ENCODE results near the gene LYST.
"Not testable (repeated sequence)": the region's sequence is repeated elsewhere in the genome, so short reads cannot be mapped to it uniquely, and the experiment has no call there.

The LYST gene

DNA sequence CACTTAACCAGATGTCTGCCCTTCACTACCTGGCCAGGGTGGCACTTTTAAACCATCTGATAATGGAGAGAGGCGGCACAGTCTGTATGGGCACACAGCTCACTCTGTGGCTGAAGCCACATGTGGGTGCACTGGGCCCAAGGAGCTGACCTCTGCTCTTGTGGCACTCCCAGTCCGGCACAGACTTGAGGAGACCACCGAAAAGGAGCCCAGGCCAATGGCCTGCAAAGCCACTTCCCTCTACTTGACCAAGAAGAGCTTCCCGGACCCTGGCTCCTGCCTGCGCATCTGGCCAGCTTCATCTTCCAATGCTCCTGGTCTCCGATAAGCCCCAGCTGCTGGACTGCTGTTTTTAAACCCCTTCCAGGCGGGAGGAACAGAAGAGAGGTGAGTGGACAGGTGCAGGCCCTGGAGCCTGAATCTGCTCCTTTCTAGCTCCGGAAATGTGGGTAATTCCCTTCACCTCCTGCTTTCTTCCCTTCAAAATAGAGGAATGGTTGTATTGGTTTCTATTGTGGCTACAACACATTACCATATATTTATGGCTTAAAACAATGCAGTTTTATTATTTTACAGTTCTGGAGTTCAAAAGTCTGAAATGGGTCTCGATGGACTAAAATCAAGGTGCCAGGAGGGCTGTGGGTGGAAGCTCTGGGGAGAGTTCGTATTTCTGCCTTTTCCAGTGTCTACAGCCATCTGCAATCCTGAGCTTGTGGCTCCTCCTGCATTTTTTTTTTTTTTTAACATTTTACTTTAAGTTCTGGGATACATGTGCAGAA lies 228.8 kb downstream of the LYST start:
- no peak for DNase-seq (ENCODE audit: low read depth)

DNA sequence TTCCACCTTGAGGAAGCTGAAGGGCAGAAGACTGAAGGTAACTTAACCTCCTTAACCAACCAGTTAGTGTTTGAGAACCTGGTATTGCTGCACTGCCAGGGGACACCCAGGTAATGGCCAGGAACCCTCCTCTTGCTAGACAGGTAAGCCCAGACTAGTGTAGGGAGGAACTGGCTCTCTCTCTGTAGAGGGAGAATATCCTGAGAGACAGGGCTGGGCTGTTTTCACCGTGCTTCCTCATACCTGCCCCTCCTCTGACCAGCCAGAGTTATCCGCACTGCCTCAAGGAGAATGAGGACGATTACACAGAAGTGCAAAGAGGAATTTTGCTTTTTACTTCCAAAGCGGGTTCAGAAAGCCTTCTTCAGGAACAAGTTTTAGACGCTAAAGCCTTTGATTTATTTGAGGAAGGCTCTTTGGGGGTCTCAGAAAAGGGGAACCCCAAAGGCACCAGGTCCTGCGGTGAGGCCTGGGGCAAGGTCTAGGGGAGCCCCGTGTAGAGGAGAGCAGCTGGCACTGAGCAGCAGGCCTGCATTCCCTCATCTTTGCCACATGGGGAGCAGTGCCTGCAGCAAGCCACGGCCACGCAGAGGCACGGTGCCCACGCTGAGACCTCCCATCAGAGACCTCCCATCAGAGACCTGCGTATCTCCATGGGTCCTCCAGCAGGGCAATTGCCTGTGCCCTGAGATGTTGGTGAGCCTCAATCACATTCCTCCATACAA lies 230.6 kb downstream of the LYST start:
- no peak for DNase-seq (ENCODE audit: low read depth)

DNA sequence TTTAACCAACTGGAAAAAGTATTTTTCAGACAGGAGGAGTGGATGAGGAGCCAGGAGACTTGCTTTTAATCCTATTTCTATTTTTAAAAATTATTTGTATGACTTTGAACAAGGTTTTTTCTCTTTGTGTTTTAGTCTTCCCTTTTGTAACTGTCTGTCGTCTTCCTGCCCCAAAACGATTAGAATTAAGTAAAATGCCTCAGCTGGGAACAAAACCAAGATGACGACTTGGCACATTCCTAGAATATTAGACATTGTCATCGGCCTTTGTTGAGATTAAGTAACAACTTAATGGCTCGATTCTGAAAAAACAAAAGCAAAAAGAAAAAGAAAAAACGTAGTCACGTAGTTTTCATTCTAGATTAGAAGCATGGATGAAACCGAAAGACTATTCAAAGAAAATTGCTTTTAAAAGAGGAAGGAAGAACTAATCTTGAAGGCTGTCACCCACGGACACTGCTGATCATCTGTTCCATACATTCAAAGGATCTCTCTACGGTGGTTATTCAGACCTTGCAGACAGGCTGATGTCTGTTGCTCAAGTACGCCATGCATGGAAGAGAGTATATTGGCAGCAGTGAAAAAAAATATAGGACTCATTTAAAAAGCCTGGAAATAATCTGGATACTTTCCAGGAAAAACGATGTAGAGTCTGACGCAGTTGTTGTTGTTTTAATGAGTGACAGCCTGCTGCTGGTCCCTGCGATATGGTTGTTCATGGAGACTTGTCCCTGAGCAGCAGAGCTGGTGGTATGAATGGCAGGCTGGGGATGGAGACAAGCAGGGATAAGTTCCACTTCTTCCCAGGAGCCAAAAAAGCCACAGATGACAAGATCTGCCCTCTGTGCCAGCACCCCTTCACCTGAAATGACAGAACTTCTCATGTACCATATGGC lies 234.0 kb downstream of the LYST start:
- DNase-seq (ENCODE audit: low read depth) = no peak

DNA sequence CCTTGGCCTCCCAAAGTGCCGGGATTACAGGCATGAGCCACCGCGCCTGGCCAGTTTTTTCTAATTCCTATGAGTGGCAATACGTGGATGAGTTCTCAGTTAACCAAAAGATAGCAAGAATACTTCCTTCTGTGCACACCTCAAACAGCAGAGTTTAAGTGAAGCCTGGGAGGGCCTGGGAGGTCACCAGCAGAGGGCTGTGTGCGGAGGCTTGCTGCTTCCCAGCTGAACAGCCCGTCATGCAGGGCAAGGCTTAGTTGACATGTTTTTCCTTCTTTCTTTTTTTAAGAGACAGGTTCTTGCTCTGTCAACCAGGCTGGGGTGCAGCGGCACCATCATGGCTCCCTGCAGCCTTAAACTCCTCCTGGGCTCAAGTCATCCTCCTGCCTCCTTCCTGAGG lies 234.9 kb downstream of the LYST start:
- no peak for DNase-seq (ENCODE audit: low read depth)

DNA sequence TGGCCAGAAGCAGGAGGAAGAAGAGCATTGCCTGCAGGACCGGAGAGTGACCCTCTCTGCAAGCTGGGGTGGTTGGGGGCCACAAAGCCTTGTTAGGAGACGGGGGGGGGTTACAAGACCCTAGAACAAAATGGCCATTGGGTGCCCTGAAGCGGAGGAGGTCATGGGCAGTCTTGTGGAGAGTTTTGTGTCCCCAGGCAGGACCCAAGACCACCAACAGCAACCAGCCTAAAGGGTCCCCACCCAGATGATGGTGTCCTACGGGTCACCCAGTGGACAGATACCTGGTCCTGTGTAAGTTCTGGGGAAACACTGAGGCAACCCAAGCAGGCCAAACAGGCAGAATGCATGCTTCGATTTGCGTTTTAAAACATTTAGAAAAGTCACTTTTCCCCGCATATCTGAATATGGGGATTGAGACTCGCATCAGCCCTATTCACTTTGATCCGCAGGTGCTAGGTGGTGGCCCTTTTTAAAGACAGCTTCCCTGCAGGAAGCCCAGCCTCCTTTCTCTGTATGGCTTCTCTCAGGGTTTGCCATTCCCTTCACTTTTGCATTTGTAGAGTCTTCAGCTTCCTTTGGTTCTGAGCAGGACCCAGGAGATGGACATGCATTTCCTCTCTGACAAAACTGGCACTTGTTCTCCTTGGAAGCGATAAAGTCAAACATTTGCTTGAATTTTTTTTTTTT lies 238.2 kb downstream of the LYST start:
- no peak for DNase-seq (ENCODE audit: low read depth)

DNA sequence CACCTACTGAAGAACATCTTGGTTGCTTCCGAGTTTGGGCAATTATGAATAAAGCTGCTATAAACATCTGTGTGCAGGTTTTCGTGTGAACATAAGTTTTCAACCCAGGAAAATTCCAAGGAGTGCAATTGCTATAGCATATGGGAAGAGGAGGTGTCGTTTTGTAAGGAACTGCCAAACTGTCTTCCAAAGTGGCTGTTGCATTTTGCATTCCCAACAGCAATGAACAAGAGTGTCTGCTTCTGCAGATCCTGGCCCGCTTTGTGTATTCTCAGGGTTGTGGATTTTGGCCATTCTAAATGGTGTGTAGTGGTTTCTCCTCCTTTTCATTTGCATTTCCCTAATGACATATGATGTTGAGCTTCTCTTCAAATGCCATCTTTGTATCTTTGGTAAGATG lies 240.9 kb downstream of the LYST start:
- DNase-seq (ENCODE audit: low read depth) = no peak

DNA sequence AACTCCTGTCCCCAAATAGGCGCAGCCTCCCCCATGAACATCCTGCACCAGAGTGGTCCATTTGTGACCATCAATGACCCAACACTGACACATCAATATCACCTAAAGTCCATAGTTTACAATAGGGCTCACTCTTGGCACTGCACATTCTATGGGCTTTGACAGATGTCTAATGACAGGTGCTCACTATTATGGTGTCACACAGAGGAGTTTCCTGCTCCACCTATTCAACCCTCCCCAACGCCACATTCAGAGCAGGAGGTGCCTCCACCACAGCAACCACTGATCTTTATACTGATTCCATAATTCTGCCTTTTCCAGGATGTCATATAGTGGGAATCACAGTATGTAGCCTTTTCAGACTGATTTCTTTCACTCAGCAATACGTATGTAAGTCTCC lies 241.4 kb downstream of the LYST start:
- DNase-seq (ENCODE audit: low read depth) = no peak

DNA sequence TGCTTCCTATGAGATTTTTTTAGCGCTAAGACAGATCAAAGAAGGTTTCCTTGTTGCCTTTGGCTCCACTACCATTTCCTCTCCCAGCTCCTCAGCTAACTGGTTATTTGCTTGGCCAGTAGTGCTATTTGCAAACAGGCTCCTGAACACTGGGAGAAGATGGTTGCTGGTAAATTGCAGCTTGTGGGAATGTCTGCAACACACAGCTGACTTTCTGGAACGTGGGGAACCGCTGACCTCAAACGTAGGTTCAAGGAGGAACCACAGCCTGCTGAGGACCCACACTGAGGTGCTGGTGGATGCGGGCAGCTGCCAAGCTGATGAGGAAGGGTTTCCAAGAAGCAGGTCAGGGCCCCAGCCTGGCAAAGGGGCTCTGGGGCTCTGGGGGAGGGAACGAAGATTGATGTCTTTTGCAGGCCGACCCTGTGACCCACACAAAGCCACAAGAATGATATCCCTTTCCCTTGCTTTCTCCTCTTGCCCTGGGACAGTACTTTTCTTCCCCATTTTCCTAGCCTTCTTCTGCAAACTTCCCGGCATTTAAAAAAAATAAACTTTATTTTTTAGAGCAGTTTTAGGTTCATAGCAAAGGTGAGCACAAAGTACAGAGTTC lies 241.9 kb downstream of the LYST start:
- DNase-seq (ENCODE audit: low read depth) = no peak

DNA sequence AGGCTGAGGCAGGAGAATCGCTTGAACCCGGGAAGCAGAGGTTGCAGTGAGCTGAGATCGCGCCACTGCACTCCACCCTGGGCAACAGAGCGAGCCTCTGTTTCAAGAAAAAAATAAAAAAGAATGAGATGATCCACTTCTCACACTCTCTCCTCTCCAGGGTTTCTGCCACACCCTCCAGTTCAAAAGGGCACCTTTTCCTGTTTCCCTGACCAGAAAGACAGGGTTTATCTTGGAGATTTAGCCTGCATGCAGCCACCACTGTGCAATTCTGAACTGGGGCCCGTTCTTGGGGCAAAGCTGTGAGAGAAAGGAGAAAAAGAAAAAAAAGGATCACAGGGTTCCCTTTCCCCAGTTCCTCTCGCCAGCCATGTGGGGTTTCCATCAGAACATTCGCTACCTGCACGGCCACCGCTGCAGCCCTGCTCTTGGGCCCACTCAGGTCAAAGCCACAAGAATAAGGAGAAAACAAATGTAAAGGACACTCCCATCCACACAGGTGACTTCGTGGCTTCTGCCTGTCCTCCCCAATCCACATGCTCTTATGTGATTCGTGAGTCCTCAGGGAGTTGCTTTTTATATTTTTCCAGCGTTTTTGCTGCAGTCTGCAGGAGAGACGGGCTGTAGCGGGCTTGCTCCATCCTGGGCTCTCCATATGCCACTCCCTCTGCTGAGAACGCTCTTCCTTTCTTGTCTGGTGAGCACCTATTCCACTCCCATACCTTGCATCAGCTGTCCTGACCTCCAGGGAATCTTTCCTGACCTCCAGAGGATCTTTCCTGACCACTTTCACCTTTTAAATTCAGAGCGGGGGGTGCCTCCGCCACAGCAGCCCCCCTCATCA lies 243.5 kb downstream of the LYST start:
- no peak for DNase-seq (ENCODE audit: low read depth)

DNA sequence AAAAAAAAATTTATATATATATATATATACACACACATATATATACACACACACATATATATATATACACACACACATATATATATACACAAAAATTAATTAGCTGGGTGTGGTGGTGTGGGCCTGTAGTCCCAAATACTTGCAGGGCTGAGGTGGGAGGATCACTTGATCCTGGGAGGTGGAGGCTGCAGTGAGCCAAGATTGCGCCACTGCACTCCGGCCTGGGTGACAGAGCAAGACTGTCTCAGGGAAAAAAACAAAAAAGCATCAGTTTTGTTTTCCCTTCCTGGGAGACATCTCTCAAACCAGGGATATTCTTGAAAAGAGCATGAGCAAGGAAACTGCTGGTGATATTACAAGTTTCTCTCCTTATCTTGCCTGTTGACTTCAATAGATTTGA lies 247.6 kb downstream of the LYST start:
- DNase-seq (ENCODE audit: low read depth) = not testable (repeated sequence)

DNA sequence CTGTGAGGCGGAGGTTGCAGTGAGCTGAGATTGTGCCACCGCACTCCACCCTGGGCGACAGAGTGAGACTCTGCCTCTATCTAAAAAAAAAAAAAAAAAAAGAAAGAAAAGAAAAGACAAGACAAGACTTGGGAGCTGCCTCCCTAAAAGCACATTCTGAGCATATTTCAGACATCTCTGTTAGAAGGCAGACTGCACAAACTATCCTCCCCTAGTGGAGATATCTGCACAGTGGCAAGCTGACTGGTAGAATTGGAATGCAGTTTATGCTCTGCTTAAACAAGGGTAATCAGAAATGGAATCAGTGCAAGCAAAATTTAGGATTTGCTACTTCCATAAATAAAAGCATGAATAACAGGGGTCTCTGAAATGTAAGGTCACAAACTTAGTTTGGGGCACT lies 248.9 kb downstream of the LYST start:
- no peak for DNase-seq (ENCODE audit: low read depth)

DNA sequence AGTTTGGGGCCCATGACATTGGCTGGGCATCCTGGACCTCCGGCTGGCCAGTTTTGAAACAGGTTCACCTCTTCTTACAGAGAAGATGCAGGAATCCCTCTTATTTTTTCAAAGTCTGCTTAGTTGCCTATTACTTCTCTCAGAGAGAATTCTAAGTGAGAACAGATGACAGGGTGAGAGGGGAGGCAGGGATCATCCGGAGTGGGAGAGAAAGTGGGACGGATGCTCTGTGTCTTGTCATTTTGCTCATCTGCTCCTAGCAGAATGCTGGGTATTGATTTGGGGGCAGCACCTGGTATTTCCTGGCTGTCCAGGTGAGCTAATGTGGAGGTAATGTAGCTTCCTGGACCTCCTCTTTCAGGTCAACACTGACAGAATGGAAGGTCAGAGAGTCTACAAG lies 249.6 kb downstream of the LYST start:
- no peak for DNase-seq (ENCODE audit: low read depth)

DNA sequence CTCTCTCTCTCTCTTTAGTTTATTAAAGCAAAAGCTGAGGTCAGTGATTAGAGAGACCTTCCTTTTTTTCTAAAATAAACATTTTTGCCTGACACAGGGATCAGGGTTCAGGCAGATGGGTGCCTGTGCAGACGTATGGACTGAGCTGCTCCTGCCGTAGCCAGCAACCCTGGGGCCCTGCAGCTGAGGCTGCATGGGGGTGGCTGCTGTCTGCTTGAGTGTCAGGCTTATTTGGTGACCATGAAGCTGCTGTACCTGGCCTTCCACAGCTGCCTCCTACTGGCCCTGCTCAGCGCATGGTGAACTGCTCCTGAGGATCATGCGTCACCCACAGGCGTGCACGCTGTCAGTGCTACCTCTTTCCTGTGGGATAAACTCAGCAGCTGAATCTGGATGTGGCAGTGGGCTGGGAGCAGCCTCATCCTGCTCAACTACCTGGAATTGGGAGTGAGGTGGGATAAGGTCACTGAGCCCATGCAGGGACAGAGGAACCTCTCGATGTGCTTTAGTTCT lies 252.2 kb downstream of the LYST start:
- no peak for DNase-seq (ENCODE audit: low read depth)

DNA sequence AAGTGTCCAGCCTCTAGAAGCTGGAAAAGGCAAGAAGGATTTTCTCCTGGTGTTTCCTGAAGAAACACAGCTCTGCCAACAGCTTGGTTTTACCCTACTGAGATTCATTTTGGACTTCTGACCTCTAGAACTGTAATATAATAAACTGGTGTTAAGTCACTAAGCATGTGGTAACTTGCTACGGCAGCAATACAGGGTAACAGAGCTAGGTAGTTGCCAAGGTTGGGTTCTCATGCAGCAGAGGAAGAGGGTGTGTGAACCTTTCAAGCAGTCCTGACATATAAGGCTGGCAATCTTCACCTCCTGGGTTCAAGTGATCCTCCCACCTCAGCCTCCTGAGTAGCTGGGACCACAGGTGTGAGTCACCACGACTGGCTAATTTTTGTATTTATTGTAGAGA lies 253.1 kb downstream of the LYST start:
- no peak for DNase-seq (ENCODE audit: low read depth)

DNA sequence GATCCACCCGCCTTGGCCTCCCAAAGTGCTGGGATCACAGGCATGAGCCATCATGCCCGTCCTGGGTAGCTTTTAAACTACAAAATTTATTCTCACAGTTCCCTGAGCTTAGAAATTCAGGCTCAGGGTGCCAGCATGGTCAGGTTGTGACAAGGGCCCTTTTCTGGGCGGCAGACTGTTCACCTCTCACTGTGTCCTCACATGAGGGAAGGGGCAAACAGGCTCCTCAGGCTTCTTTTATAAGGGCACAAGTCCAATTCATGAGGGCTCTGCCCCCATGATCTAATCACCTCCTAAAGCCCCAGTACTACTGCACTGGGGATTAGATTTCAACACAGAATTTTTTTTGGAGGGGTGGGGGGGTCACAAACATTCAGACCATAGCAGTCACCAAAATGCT lies 253.9 kb downstream of the LYST start:
- DNase-seq (ENCODE audit: low read depth) = no peak
